HG03571 (cell line): ENCODE results near the gene PCDHA8.
"Not testable (repeated sequence)": the region's sequence is repeated elsewhere in the genome, so short reads cannot be mapped to it uniquely, and the experiment has no call there.

Experiments
- ATAC-seq: cut with Tn5 transposase; IDR thresholded peaks from one replicate; pipeline ENCODE4 v1.9.1; 2021; ENCODE audit not compliant: unreplicated experiment

Gene PCDHA8

DNA sequence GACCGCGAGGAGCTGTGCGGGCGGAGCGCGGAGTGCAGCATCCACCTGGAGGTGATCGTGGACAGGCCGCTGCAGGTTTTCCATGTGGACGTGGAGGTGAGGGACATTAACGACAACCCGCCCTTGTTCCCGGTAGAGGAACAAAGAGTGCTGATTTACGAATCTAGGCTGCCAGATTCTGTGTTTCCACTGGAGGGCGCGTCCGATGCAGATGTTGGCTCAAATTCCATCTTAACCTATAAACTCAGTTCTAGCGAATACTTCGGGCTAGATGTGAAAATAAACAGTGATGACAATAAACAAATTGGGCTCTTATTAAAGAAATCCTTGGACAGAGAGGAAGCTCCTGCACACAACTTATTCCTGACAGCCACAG is 12.6 kb upstream of the PCDHA8 start:
- no peak for ATAC-seq

DNA sequence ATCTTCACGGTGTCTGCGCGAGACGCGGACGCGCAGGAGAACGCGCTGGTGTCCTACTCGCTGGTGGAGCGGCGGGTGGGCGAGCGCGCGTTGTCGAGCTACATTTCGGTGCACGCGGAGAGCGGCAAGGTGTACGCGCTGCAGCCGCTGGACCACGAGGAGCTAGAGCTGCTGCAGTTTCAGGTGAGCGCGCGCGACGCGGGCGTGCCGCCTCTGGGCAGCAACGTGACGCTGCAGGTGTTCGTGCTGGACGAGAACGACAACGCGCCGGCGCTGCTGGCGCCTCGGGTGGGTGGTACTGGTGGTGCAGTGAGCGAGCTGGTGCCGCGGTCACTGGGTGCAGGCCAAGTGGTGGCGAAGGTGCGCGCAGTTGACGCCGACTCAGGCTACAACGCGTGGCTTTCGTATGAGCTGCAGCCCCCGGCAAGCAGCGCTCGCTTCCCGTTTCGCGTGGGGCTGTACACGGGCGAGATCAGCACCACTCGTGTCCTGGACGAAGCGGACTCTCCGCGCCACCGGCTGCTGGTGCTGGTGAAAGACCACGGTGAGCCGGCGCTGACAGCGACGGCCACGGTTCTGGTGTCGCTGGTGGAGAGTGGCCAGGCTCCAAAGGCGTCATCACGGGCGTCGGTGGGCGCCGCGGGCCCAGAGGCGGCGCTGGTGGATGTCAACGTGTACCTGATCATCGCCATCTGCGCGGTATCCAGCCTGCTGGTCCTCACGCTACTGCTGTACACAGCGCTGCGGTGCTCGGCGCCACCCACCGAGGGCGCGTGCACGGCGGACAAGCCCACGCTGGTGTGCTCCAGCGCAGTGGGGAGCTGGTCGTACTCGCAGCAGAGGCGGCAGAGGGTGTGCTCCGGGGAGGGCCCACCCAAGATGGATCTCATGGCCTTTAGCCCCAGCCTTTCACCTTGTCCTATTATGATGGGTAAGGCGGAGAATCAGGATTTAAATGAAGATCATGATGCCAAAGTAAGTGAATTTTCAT is 11.2 kb upstream of the PCDHA8 start:
- not testable (repeated sequence) for ATAC-seq

DNA sequence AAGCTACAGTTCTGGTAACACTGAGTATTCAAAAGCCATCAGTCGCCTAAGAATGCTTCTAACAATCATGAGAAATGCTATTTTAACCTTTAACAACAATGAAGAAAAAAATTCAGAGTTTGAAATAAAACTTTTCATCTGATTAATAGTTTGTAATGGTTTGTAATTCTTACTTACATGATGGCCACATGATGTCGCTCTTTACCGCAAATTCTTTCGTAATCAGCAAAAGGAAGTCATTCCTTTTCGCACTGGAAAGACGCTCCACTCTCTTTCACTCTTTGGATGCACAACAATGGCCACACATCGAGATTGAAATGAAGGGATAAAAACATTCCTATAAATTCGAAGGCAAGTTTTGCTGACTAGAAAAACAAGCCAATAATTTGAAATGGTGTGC is 7.0 kb upstream of the PCDHA8 start, which contains the start of gene PCDHA7:
Gene PCDHA7 (plus strand): TSS at position 277 of the 400 bp plus-strand sequence. CDS start 115 bp downstream, at position 392.
- ATAC-seq, result no peak

DNA sequence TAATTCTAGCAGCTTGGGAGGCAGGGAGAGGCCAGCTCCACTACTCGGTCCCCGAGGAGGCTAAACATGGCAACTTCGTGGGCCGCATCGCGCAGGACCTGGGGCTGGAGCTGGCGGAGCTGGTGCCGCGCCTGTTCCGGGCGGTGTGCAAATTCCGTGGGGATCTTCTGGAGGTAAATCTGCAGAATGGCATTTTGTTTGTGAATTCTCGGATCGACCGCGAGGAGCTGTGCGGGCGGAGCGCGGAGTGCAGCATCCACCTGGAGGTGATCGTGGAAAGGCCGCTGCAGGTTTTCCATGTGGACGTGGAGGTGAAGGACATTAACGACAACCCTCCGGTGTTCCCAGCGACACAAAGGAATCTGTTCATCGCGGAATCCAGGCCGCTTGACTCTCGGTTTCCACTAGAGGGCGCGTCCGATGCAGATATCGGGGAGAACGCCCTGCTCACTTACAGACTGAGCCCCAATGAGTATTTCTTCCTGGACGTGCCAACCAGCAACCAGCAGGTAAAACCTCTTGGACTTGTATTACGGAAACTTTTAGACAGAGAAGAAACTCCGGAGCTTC is 6.5 kb upstream of the PCDHA8 start:
- not testable (repeated sequence) for ATAC-seq

DNA sequence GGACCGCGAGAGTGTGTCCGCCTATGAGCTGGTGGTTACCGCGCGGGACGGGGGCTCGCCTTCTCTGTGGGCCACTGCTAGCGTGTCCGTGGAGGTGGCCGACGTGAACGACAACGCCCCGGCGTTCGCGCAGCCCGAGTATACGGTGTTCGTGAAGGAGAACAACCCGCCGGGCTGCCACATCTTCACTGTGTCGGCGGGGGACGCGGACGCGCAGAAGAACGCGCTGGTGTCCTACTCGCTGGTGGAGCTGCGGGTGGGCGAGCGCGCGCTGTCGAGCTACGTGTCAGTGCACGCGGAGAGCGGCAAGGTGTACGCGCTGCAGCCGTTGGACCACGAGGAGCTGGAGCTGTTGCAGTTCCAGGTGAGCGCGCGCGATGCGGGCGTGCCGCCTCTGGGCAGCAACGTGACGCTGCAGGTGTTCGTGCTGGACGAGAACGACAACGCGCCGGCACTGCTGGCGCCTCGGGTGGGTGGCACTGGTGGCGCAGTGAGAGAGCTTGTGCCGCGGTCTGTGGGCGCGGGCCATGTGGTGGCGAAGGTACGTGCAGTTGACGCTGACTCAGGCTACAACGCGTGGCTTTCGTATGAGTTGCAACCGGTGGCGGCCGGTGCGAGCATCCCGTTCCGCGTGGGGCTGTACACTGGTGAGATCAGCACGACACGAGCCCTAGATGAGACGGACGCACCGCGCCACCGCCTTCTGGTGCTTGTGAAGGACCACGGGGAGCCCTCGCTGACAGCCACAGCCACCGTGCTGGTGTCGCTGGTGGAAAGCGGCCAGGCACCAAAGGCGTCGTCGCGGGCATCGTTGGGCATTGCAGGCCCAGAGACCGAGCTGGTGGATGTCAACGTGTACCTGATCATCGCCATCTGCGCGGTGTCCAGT is 5.1 kb upstream of the PCDHA8 start:
- no peak for ATAC-seq

DNA sequence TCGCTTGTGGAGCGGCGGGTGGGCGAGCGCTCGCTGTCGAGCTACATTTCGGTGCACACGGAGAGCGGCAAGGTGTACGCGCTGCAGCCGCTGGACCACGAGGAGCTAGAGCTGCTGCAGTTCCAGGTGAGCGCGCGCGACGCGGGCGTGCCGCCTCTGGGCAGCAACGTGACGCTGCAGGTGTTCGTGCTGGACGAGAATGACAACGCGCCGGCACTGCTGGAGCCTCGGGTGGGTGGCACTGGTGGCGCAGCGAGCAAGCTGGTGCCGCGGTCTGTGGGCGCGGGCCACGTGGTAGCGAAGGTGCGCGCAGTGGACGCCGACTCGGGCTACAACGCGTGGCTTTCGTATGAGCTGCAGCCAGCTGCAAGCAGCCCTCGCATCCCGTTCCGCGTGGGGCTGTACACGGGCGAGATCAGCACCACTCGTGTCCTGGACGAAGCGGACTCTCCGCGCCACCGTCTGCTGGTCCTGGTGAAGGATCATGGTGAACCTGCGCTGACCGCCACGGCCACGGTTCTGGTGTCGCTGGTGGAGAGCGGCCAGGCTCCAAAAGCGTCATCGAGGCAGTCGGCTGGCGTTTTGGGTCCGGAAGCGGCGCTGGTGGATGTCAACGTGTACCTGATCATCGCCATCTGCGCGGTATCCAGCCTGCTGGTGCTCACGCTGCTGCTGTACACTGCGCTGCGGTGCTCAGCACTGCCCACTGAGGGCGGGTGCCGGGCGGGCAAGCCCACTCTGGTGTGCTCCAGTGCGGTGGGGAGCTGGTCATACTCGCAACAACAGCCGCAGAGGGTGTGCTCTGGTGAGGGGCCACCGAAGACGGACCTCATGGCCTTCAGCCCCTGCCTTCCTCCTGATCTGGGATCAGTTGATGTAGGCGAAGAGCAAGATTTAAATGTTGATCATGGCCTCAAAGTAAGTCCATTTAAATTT is 2.1 kb downstream of the PCDHA8 start:
- no peak for ATAC-seq

DNA sequence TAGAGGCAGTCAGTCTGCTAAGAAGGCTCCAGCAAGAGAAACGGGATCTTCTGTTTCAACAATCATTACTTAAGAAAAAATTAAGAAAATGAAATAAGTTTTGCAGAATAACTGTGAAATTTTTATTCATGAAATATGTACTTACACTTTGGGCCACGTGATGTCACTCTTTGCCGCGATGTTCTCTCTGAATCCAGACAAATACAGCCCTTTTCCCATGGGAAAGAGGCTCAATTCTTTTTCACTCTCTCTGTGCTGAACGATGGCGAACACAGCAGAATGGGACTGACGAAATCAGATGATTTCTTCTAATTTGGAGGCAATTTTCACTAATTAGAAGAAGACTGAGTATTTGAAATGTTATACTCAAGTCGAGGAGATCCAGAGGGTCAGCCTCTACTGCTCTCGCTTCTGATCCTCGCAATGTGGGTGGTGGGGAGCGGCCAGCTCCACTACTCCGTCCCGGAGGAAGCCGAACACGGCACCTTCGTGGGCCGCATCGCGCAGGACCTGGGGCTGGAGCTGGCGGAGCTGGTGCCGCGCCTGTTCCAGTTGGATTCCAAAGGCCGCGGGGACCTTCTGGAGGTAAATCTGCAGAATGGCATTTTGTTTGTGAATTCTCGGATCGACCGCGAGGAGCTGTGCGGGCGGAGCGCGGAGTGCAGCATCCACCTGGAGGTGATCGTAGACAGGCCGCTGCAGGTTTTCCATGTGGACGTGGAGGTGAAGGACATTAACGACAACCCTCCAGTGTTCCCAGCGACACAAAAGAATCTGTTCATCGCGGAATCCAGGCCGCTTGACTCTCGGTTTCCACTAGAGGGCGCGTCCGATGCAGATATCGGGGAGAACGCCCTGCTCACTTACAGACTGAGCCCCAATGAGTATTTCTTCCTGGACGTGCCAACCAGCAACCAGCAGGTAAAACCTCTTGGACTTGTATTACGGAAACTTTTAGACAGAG is 7.4 kb downstream of the PCDHA8 start, which contains the start of gene PCDHA9:
Gene PCDHA9 (plus strand): TSS at position 244 of the 964 bp plus-strand sequence. CDS start 114 bp downstream, at position 358.
- ATAC-seq, result not testable (repeated sequence)

DNA sequence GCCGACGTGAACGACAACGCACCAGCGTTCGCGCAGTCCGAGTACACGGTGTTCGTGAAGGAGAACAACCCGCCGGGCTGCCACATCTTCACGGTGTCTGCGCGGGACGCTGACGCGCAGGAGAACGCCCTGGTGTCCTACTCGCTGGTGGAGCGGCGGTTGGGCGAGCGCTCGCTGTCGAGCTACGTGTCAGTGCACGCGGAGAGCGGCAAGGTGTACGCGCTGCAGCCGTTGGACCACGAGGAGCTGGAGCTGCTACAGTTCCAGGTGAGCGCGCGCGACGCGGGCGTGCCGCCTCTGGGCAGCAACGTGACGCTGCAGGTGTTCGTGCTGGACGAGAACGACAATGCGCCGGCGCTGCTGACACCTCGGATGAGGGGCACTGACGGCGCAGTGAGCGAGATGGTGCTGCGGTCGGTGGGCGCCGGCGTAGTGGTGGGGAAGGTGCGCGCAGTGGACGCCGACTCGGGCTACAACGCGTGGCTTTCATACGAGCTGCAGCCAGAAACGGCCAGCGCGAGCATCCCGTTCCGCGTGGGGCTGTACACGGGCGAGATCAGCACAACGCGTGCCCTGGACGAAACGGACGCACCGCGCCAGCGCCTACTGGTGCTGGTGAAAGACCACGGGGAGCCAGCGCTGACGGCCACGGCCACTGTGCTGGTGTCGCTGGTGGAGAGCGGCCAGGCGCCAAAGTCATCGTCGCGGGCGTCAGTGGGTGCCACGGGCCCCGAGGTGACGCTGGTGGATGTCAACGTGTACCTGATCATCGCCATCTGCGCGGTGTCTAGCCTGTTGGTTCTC is 9.0 kb downstream of the PCDHA8 start:
- not testable (repeated sequence) for ATAC-seq

DNA sequence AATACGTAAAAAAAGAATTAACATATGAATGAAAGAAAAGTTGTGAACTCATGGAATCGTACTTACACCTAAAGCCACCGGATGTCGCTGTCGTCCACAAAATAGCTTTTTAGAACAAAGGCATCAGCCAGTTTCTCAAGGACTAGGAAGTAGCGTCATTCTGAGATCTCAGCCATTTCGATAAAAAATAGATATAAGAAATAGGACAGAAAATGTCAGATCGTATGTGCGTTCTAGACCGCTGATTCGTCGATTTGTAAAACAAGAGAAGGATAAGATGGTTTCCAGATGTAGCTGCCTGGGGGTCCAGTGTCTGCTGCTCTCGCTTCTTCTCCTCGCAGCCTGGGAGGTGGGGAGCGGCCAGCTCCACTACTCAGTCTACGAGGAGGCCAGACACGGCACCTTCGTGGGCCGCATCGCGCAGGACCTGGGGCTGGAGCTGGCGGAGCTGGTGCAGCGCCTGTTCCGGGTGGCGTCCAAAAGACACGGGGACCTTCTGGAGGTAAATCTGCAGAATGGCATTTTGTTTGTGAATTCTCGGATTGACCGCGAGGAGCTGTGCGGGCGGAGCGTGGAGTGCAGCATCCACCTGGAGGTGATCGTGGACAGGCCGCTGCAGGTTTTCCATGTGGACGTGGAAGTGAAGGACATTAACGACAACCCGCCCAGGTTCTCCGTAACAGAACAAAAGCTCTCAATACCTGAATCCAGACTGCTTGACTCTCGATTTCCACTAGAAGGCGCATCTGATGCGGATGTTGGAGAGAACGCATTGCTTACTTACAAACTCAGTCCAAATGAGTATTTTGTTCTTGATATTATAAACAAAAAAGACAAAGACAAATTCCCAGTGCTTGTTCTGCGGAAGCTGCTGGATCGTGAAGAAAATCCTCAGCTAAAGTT is 15.0 kb downstream of the PCDHA8 start, which contains the start of gene PCDHA10:
Gene PCDHA10 (plus strand): TSS at position 126 of the 903 bp plus-strand sequence. CDS start 152 bp downstream, at position 278.
- ATAC-seq, result no peak

DNA sequence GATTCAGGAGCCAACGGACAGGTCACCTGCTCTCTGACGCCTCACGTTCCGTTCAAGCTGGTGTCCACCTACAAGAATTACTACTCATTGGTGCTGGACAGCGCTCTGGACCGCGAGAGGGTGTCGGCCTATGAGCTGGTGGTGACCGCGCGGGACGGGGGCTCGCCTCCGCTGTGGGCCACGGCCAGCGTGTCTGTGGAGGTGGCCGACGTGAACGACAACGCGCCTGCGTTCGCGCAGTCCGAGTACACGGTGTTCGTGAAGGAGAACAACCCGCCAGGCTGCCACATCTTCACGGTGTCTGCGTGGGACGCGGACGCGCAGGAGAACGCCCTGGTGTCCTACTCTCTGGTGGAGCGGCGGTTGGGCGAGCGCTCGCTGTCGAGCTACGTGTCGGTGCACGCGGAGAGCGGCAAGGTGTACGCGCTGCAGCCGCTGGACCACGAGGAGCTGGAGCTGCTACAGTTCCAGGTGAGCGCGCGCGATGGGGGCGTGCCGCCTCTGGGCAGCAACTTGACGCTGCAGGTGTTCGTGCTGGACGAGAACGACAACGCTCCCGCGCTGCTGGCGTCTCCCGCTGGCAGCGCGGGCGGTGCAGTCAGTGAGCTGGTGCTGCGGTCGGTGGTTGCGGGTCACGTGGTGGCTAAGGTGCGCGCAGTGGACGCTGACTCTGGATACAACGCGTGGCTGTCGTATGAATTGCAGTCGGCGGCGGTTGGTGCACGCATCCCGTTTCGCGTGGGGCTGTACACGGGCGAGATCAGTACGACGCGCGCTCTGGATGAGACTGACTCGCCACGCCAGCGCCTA is 16.4 kb downstream of the PCDHA8 start:
- ATAC-seq, result no peak

DNA sequence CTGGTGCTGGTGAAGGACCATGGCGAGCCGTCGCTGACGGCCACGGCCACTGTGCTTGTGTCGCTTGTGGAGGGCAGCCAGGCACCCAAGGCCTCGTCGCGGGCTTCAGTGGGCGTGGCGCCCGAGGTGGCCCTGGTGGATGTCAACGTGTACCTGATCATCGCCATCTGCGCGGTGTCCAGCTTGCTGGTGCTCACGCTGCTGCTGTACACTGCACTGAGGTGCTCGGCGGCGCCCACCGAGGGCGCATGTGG is 16.9 kb downstream of the PCDHA8 start:
- ATAC-seq, result no peak

DNA sequence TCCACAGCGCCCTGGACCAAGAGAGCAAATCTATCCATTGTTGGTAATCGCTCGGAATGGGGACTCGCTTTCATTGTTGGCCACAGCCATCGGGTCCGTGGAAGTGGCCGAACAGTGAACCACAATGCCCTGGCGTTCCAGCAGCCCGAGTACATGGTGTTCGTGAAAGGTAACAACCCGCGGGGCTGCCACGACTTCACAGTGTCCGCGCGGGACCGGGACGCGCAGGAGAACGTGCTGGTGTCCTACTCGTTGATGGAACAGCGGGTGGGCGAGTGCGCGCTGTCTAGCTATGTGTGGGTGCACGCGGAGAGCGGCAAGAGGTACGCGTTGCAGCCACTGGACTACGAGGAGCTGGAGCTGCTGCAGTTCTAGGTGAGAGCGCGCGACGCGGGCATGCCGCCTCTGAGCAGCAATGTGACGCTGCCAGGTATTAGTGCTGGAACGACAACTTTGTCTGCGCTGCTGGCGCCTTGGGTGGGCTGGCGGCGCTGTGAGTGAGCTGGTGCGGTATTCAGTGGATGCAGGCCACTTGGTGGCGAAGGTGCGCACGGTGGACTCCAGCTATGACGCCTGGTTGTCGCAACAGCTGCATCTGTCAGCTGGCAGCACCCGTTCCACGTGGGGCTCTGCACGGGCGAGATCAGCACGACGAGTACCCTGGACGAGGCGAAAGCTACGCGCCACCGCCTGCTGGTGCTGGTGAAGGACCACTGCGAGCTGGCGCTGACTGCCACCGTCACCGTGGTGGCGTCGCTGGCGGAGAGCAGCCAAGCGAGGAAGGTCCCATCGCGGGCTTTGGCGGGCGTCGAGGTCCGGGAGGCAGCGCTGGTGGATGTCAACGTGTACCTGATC is 21.7 kb downstream of the PCDHA8 start:
- no peak for ATAC-seq

DNA sequence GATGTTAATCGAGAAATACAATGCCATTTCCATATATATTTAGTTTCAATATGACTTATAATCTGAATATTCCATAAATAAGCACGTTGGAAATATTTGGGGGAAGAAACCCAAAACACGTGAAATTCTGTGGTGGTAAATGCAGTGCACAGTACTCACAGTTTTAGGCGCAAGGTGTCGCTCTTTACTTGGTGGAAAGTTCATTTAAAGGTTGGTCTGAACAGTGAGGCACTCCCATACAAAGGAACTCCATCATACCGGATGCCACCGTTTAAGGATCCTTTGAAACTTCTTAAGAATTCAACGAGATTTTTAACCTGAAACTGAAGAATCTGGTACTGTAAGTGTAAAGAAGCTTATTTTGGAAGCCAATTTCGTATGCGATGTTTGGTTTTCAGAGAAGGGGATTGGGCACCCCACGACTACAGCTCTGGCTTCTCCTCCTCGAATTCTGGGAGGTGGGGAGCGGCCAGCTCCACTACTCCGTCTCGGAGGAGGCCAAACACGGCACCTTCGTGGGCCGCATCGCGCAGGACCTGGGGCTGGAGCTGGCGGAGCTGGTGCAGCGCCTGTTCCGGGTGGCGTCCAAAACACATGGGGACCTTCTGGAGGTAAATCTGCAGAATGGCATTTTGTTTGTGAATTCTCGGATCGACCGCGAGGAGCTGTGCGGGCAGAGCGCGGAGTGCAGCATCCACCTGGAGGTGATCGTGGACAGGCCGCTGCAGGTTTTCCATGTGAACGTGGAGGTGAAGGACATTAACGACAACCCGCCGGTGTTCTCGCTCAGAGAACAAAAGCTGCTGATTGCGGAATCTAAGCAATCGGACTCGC is 28.0 kb downstream of the PCDHA8 start, which contains the start of gene PCDHA11:
Gene PCDHA11 (plus strand): TSS at position 237 of the 834 bp plus-strand sequence. CDS start 147 bp downstream, at position 384.
- no peak for ATAC-seq

DNA sequence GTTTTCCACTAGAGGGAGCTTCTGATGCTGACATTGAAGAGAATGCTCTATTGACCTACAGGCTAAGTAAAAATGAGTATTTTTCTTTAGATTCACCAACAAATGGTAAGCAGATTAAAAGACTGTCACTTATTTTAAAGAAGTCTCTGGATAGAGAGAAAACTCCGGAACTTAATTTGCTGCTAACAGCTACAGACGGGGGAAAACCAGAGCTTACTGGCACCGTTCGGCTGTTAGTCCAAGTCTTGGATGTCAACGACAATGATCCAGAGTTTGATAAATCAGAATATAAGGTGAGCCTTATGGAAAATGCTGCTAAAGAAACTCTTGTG is 28.5 kb downstream of the PCDHA8 start:
- no peak for ATAC-seq
